Measurements from ENCODE around the gene PRKACA.

PRKACA gene

DNA sequence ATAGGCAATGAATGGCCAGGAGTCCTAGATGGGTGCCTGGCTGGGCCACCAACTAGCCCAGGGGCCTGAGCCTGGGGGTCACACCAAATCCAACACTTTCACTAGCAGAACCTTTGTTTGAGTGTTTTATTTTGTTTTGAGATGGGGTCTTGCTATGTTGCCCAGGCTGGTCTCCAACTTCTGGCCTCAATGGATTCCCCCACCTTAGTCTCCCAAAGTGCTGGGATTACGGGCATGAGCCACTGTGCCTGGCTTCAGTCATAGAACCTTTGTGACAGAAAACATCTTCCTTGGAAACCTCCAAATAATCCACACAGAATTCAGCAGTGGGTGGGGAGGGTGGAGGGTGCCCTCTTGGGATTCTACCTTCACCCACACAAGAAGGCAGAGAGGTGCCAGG lies 6.1 kb downstream of the PRKACA start:
- Histone ChIP-seq H3K14ac (ENCODE audit: low read length) (no peak overlapping the region), H3K9ac (ENCODE audit: low read length) (no peak overlapping the region), H4K12ac (ENCODE audit: low read depth, low read length) (no peak overlapping the region), H3K4ac (ENCODE audit: low read depth, low read length) (no peak overlapping the region), H3K4me1 (ENCODE audit: control insufficient read depth in 1 of 2, insufficient read depth in 2 of 2, low read length in 2 of 2) (peaks cover 2 to 10% of the 10 kb centered on the region in 2 experiments), H3K27me3 (ENCODE audit: insufficient read depth, low read length) (no peaks in the 10 kb centered on the region), H3K36me3 (ENCODE audit: control insufficient read depth in 1 of 2, insufficient read depth in 2 of 2, low read length in 2 of 2) (peaks cover 4 to 7% of the 10 kb centered on the region in 2 experiments), H4K8ac (ENCODE audit: low read depth, low read length) (no peak overlapping the region), H2AK5ac (ENCODE audit: low read length) (no peak overlapping the region), H3K27ac (ENCODE audit: low read depth, low read length) (no peak overlapping the region), H2BK120ac (ENCODE audit: insufficient read depth, low read length, poor library complexity) (no peak overlapping the region), H2BK12ac (ENCODE audit: low read length) (no peak overlapping the region), H3K18ac (ENCODE audit: low read length) (no peak overlapping the region), H2AFZ (ENCODE audit: insufficient read depth, low read length, poor library complexity) (no peak overlapping the region), H3K4me2 (ENCODE audit: low read length) (no peak overlapping the region), H3K9me3 (ENCODE audit: insufficient read depth, low read depth, low read length) (no peaks in the 10 kb centered on the region), H3K23ac (ENCODE audit: low read length) (no peak overlapping the region), H4K91ac (ENCODE audit: low read depth, low read length) (no peak overlapping the region), H3K4me3 (ENCODE audit: low read depth, low read length) (no peak overlapping the region), H2BK5ac (ENCODE audit: low read depth, low read length, poor library complexity) (no peak overlapping the region), H3K79me2 (ENCODE audit: control insufficient read depth, insufficient read depth, low read length, poor library complexity) (no peaks in the 10 kb centered on the region), H3K79me1 (ENCODE audit: low read length) (no peaks in the 10 kb centered on the region)
- no peak for DNase-seq
- no CpG with 5 or more reads among the region's 1 CpG for WGBS (ENCODE audit: extremely low coverage, insufficient coverage, insufficient read length)

DNA sequence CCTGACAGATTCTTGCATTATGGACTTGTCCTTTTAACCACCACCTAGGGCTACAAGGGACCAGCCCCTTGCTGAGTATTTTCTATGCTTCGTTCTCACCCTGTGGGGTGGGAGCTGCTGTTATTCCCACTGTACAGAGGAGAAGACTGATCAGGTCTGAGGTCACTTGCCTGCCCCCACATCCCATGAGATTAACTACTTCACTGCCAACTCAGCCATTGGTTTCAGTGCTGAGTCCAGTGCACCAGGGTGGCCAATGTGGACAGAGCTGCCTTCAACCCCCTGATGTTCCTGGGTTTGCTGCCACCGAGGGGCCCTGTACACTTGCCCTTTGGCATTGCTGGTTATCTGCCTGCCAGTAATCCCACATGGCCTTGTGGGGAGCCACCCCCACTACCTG lies 6.9 kb downstream of the PRKACA start:
- no peak for DNase-seq
- no peak overlapping the region for H3K4me2 ChIP-seq (ENCODE audit: low read length)
- H2BK5ac ChIP-seq (ENCODE audit: low read depth, low read length, poor library complexity), result no peak overlapping the region
- peaks cover 2 to 8% of the 10 kb centered on the region in 2 experiments for H3K4me1 ChIP-seq (ENCODE audit: control insufficient read depth in 1 of 2, insufficient read depth in 2 of 2, low read length in 2 of 2)
- H3K4me3 ChIP-seq (ENCODE audit: low read depth, low read length), result no peak overlapping the region
- H2AFZ ChIP-seq (ENCODE audit: insufficient read depth, low read length, poor library complexity), result no peak overlapping the region
- no peak overlapping the region for H4K8ac ChIP-seq (ENCODE audit: low read depth, low read length)
- H3K36me3 ChIP-seq (ENCODE audit: control insufficient read depth in 1 of 2, insufficient read depth in 2 of 2, low read length in 2 of 2), result peaks cover 9 to 13% of the 10 kb centered on the region in 2 experiments
- H4K91ac ChIP-seq (ENCODE audit: low read depth, low read length), result no peak overlapping the region
- no peak overlapping the region for H3K18ac ChIP-seq (ENCODE audit: low read length)
- no peak overlapping the region for H3K14ac ChIP-seq (ENCODE audit: low read length)
- no peaks in the 10 kb centered on the region for H3K27me3 ChIP-seq (ENCODE audit: insufficient read depth, low read length)
- H4K12ac ChIP-seq (ENCODE audit: low read depth, low read length), result no peak overlapping the region
- H3K79me2 ChIP-seq (ENCODE audit: control insufficient read depth, insufficient read depth, low read length, poor library complexity), result no peaks in the 10 kb centered on the region
- H2BK120ac ChIP-seq (ENCODE audit: insufficient read depth, low read length, poor library complexity), result no peak overlapping the region
- no peak overlapping the region for H2AK5ac ChIP-seq (ENCODE audit: low read length)
- WGBS (ENCODE audit: extremely low coverage, insufficient coverage, insufficient read length), result no CpG with 5 or more reads among the region's 2 CpGs
- H3K27ac ChIP-seq (ENCODE audit: low read depth, low read length), result no peak overlapping the region
- H3K23ac ChIP-seq (ENCODE audit: low read length), result no peak overlapping the region
- H3K9me3 ChIP-seq (ENCODE audit: insufficient read depth, low read depth, low read length), result no peaks in the 10 kb centered on the region
- H3K4ac ChIP-seq (ENCODE audit: low read depth, low read length), result no peak overlapping the region
- H3K79me1 ChIP-seq (ENCODE audit: low read length), result no peaks in the 10 kb centered on the region
- no peak overlapping the region for H2BK12ac ChIP-seq (ENCODE audit: low read length)
- no peak overlapping the region for H3K9ac ChIP-seq (ENCODE audit: low read length)

DNA sequence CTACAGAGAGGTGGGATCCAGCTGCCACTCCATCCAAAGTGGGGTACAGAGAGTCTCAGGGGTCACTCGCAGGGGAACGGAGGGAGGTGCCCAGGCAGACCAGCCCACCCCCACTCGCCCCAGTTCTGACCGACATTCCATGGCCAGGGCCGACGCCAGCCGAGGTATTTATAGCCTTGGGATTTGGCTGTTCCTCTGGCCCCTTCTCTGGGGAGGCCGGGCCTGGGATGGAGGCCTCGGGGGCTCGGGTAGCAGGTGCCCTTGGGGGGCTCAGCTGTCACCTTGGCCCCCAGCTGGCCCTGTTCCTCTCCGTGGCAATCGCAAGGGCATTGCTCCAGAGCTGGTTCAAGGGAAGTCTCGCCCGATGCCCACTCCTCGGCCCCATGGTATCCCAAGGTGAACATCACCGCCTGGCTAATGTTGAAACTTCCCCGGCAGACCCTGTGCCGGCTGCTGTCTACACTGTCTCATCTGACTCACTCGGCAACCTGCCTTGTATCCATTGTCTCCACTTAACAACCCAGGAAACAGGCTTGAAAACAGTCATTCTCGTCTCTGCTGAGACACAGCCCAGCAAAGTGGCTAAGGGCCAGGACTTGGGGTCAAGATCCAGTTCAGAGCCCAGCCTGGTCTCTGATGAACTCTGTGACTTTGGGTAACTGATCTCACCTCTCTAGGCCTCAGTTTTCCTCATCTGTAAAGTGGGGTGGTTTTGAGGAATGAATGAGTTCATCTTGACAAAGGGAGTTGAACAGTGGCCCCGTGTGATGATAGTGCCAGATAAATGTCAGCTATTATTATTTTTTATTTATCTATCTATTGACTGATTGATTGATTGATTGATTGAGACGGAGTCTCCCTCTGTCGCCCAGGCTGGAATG lies 9.7 kb downstream of the PRKACA start:
- Histone ChIP-seq H4K12ac (ENCODE audit: low read depth, low read length) (no peak overlapping the region), H3K27ac (ENCODE audit: low read depth, low read length) (no peak overlapping the region), H4K91ac (ENCODE audit: low read depth, low read length) (no peak overlapping the region), H3K79me1 (ENCODE audit: low read length) (no peaks in the 10 kb centered on the region), H3K9me3 (ENCODE audit: insufficient read depth, low read depth, low read length) (no peaks in the 10 kb centered on the region), H2BK120ac (ENCODE audit: insufficient read depth, low read length, poor library complexity) (no peak overlapping the region), H2AK5ac (ENCODE audit: low read length) (no peak overlapping the region), H4K8ac (ENCODE audit: low read depth, low read length) (no peak overlapping the region), H3K14ac (ENCODE audit: low read length) (no peak overlapping the region), H2AFZ (ENCODE audit: insufficient read depth, low read length, poor library complexity) (peak overlapping the region; percentile 13), H3K4ac (ENCODE audit: low read depth, low read length) (no peak overlapping the region), H3K9ac (ENCODE audit: low read length) (no peak overlapping the region), H2BK5ac (ENCODE audit: low read depth, low read length, poor library complexity) (no peak overlapping the region), H2BK12ac (ENCODE audit: low read length) (no peak overlapping the region), H3K27me3 (ENCODE audit: insufficient read depth, low read length) (no peaks in the 10 kb centered on the region), H3K79me2 (ENCODE audit: control insufficient read depth, insufficient read depth, low read length, poor library complexity) (no peaks in the 10 kb centered on the region), H3K4me2 (ENCODE audit: low read length) (no peak overlapping the region), H3K4me3 (ENCODE audit: low read depth, low read length) (no peak overlapping the region), H3K18ac (ENCODE audit: low read length) (no peak overlapping the region), H3K36me3 (ENCODE audit: control insufficient read depth in 1 of 2, insufficient read depth in 2 of 2, low read length in 2 of 2) (peaks cover 16 to 21% of the 10 kb centered on the region in 2 experiments), H3K23ac (ENCODE audit: low read length) (no peak overlapping the region), H3K4me1 (ENCODE audit: control insufficient read depth in 1 of 2, insufficient read depth in 2 of 2, low read length in 2 of 2) (peaks cover 2 to 8% of the 10 kb centered on the region in 2 experiments)
- no CpG with 5 or more reads among the region's 23 CpGs for WGBS (ENCODE audit: extremely low coverage, insufficient coverage, insufficient read length)
- no peak for DNase-seq

DNA sequence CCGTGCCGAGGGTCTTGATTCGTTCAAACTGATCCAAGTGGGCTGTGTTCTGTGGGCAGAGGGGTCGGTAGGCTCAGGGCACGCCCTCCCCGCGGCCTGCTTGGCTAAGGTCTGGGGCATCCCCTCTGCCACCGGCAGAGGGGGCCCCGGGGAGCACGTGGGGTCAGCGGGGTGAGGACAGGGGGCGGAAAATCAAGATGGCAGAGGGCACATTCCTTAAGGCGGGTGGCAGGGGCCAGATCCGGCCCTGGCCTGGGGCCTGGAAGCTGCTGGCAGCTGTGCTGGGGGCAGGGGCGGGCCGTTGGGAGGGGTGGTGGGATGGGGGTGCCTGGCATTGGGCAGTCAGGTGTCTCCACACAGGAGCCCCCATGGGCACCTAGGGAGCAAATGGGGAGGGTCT lies 10.7 kb downstream of the PRKACA start:
- no peaks in the 10 kb centered on the region for H3K27me3 ChIP-seq (ENCODE audit: insufficient read depth, low read length)
- H3K27ac ChIP-seq (ENCODE audit: low read depth, low read length), result no peak overlapping the region
- no peaks in the 10 kb centered on the region for H3K79me1 ChIP-seq (ENCODE audit: low read length)
- no peak overlapping the region for H3K4ac ChIP-seq (ENCODE audit: low read depth, low read length)
- H3K36me3 ChIP-seq (ENCODE audit: control insufficient read depth in 1 of 2, insufficient read depth in 2 of 2, low read length in 2 of 2), result peaks cover 25 to 30% of the 10 kb centered on the region in 2 experiments
- no peak for DNase-seq
- H3K9ac ChIP-seq (ENCODE audit: low read length), result no peak overlapping the region
- no peak overlapping the region for H3K14ac ChIP-seq (ENCODE audit: low read length)
- H3K79me2 ChIP-seq (ENCODE audit: control insufficient read depth, insufficient read depth, low read length, poor library complexity), result no peaks in the 10 kb centered on the region
- no peak overlapping the region for H2BK120ac ChIP-seq (ENCODE audit: insufficient read depth, low read length, poor library complexity)
- no peak overlapping the region for H3K23ac ChIP-seq (ENCODE audit: low read length)
- no peak overlapping the region for H2BK12ac ChIP-seq (ENCODE audit: low read length)
- H3K18ac ChIP-seq (ENCODE audit: low read length), result no peak overlapping the region
- H4K8ac ChIP-seq (ENCODE audit: low read depth, low read length), result no peak overlapping the region
- H2AK5ac ChIP-seq (ENCODE audit: low read length), result no peak overlapping the region
- H2BK5ac ChIP-seq (ENCODE audit: low read depth, low read length, poor library complexity), result no peak overlapping the region
- no peak overlapping the region for H4K91ac ChIP-seq (ENCODE audit: low read depth, low read length)
- H3K4me1 ChIP-seq (ENCODE audit: control insufficient read depth in 1 of 2, insufficient read depth in 2 of 2, low read length in 2 of 2), result peaks cover 0 to 4% of the 10 kb centered on the region in 2 experiments
- no peaks in the 10 kb centered on the region for H3K9me3 ChIP-seq (ENCODE audit: insufficient read depth, low read depth, low read length)
- H3K4me2 ChIP-seq (ENCODE audit: low read length), result no peak overlapping the region
- H4K12ac ChIP-seq (ENCODE audit: low read depth, low read length), result no peak overlapping the region
- no CpG with 5 or more reads among the region's 16 CpGs for WGBS (ENCODE audit: extremely low coverage, insufficient coverage, insufficient read length)
- no peak overlapping the region for H3K4me3 ChIP-seq (ENCODE audit: low read depth, low read length)
- H2AFZ ChIP-seq (ENCODE audit: insufficient read depth, low read length, poor library complexity), result no peak overlapping the region

All from trophoblast cell (in vitro differentiated cells and primary cell).